GM12892 (cell line): Measurements from ENCODE around the gene C12orf57.

Experiments
- POLR2A ChIP-seq: IDR thresholded peaks from 2 replicates; pipeline ENCODE4 v1.6.1; 2011; ENCODE audit warnings: low read depth, low read length, control low read depth
- POLR2AphosphoS5 ChIP-seq: IDR thresholded peaks from 2 replicates; pipeline ENCODE4 v1.6.1; 2011; ENCODE audit warnings: low read depth, low read length, control low read depth

DNA sequence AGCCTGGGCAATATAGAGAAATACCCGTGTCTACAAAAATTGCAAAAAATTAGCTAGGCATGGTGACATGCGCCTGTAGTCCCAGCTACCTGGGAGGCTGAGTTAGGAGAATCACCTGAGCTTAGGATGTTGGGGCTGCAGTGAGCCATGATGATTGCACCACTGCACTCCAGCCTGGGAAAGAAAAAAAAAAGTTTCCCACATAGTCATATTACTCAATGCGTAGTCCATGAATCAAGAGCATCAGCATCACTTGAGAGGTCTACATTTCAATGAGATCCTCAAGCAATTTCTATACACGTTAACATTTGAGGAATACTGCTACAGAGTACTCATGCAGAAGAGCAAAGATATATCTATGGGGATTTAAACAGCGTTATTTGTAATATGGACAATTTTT, 44.4 kb upstream of the C12orf57 start:
- no peak for TF ChIP-seq POLR2A
- no peak for TF ChIP-seq POLR2AphosphoS5
